Gastroesophageal sphincter (tissue), 3 donors: ENCODE data around the gene DDX19B.

ENCODE experiments used
- EP300 ChIP-seq: sonication (generic); formaldehyde crosslinking; IDR thresholded peaks from one replicate; pipeline ENCODE4 v1.6.1; 2017; ENCODE audit warnings: antibody characterized with exemption, mild to moderate bottlenecking
- POLR2A ChIP-seq, 2 donors: fragments of 450-650 bp; IDR thresholded peaks; one replicate each; pipeline ENCODE4 v1.6.1; 2017; ENCODE audit warnings: antibody characterized with exemption in 2 of 2, mild to moderate bottlenecking in 2 of 2, moderate library complexity in 1 of 2
- POLR2AphosphoS5 ChIP-seq: sonication (generic); formaldehyde crosslinking; IDR thresholded peaks from one replicate; pipeline ENCODE4 v1.6.1; 2017; ENCODE audit warnings: antibody characterized with exemption
- TF ChIP-seq, protein P1 (sequence below), 4 experiments: fragments of 200-600 bp in 2 of 4; fragments of 450-650 bp in 2 of 4; sonication (generic) in 1 of 4; IDR thresholded peaks; one replicate each; pipeline ENCODE4 v1.5.1; 2017 to 2019; ENCODE audit warnings: antibody characterized with exemption in 4 of 4, mild to moderate bottlenecking in 2 of 4, moderate library complexity in 2 of 4

GRCh38 chr16:70253291-70254106 lies 45.5 kb upstream of the DDX19B start:
- TF ChIP-seq, protein P1, sequence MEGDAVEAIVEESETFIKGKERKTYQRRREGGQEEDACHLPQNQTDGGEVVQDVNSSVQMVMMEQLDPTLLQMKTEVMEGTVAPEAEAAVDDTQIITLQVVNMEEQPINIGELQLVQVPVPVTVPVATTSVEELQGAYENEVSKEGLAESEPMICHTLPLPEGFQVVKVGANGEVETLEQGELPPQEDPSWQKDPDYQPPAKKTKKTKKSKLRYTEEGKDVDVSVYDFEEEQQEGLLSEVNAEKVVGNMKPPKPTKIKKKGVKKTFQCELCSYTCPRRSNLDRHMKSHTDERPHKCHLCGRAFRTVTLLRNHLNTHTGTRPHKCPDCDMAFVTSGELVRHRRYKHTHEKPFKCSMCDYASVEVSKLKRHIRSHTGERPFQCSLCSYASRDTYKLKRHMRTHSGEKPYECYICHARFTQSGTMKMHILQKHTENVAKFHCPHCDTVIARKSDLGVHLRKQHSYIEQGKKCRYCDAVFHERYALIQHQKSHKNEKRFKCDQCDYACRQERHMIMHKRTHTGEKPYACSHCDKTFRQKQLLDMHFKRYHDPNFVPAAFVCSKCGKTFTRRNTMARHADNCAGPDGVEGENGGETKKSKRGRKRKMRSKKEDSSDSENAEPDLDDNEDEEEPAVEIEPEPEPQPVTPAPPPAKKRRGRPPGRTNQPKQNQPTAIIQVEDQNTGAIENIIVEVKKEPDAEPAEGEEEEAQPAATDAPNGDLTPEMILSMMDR (IDR thresholded peaks at IDR 0.05) = peak in 2 of 4 experiments; percentile 19 to 38
- no peak for TF ChIP-seq POLR2AphosphoS5
- TF ChIP-seq POLR2A (IDR thresholded peaks at IDR 0.05) = no peak
- TF ChIP-seq EP300 = no peak
